ENCODE results near the gene KCNMB4.

The KCNMB4 gene

DNA sequence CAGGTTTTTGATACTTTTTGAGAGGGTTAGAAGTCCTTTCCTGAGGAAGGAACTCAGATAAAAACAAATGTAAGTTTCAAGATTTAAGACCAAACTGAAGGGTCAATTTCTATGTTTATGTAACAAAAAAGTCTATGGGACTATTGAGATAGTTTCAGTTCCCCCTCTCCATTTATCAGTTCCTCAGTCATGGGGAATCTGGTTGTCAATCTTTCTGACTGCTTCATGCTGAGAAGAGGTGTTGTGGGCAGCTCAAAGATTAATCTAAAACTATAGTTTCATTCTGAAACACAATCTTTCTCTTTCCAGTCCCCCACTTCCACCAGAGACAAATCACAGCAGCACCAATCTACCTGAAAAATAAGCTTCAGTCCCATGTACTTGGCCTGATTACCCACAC lies 93.7 kb downstream of the KCNMB4 start:
- H3K4me3 ChIP-seq (ENCODE audit: control insufficient read depth, low read depth, low read length), result no peak overlapping the region
- DNase-seq (ENCODE audit: low read depth), result no peak
- TF ChIP-seq, protein P1, sequence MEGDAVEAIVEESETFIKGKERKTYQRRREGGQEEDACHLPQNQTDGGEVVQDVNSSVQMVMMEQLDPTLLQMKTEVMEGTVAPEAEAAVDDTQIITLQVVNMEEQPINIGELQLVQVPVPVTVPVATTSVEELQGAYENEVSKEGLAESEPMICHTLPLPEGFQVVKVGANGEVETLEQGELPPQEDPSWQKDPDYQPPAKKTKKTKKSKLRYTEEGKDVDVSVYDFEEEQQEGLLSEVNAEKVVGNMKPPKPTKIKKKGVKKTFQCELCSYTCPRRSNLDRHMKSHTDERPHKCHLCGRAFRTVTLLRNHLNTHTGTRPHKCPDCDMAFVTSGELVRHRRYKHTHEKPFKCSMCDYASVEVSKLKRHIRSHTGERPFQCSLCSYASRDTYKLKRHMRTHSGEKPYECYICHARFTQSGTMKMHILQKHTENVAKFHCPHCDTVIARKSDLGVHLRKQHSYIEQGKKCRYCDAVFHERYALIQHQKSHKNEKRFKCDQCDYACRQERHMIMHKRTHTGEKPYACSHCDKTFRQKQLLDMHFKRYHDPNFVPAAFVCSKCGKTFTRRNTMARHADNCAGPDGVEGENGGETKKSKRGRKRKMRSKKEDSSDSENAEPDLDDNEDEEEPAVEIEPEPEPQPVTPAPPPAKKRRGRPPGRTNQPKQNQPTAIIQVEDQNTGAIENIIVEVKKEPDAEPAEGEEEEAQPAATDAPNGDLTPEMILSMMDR (conservative IDR thresholded peaks at IDR 0.05; ENCODE audit: control insufficient read depth, insufficient read depth, low read depth, low read length), result no peak

DNA sequence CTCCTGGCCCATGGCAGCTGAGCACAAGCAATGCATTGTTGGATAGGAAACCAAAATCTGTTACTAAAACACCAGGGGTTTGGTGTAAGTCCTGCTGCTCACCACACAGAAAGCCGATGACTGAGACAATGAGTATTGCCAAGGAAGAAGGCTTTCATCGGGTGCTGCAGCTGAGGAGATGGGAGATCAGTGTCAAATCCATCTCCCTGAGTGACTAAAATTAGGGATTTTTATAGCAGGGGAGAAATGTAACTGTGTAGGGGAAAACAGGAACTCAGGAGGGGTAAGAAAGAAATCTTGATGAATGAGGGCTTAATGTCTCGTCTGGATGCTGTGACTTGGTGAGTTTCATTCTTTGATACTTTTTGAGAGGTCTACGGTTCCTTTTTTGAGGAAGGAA lies 97.9 kb downstream of the KCNMB4 start:
- TF ChIP-seq, protein P1 (conservative IDR thresholded peaks at IDR 0.05; ENCODE audit: control insufficient read depth, insufficient read depth, low read depth, low read length), result no peak
- H3K4me3 ChIP-seq (ENCODE audit: control insufficient read depth, low read depth, low read length), result no peak overlapping the region
- no peak for DNase-seq (ENCODE audit: low read depth)

DNA sequence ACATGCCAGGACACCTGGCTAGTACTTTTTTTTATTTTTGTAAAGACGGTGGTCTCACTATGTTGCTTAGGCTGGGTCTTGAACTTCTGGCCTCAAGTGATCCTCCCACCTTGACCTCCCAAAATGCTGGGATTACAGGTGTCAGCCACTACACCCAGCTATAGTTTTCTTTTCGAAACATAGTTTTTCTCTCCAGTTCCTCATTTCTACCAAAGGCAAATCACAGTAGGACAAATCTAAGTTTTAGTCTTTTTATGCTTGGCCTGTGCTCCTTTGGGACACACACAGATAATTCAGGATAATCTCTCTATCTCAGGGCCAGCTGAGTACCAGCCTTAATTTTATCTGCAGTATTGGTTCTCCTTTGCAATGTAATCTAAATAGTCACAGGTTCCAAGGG lies 100.7 kb downstream of the KCNMB4 start:
- TF ChIP-seq, protein P1 (conservative IDR thresholded peaks at IDR 0.05; ENCODE audit: control insufficient read depth, insufficient read depth, low read depth, low read length), result no peak
- H3K4me3 ChIP-seq (ENCODE audit: control insufficient read depth, low read depth, low read length), result no peak overlapping the region
- DNase-seq (ENCODE audit: low read depth), result no peak

DNA sequence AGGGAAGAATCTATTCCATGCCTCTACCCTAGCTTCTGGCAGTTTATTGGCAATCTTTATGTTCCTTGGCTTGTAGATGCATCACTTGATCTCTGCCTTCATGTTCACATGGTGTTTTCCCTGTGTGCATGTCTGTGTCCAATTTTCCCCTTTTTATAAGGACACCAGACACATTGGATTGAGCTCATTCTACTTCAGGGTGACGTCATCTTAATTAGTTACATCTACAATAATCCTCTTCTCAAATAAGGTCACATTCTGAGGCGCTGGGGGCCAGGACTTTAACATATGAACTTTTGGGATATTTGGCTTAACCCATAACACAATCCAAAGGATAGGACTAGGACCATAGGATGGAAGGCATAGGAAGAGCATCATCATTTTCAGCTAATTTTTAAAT lies 101.4 kb downstream of the KCNMB4 start:
- TF ChIP-seq, protein P1 (conservative IDR thresholded peaks at IDR 0.05; ENCODE audit: control insufficient read depth, insufficient read depth, low read depth, low read length), result no peak
- no peak overlapping the region for H3K4me3 ChIP-seq (ENCODE audit: control insufficient read depth, low read depth, low read length)
- no peak for DNase-seq (ENCODE audit: low read depth)

DNA sequence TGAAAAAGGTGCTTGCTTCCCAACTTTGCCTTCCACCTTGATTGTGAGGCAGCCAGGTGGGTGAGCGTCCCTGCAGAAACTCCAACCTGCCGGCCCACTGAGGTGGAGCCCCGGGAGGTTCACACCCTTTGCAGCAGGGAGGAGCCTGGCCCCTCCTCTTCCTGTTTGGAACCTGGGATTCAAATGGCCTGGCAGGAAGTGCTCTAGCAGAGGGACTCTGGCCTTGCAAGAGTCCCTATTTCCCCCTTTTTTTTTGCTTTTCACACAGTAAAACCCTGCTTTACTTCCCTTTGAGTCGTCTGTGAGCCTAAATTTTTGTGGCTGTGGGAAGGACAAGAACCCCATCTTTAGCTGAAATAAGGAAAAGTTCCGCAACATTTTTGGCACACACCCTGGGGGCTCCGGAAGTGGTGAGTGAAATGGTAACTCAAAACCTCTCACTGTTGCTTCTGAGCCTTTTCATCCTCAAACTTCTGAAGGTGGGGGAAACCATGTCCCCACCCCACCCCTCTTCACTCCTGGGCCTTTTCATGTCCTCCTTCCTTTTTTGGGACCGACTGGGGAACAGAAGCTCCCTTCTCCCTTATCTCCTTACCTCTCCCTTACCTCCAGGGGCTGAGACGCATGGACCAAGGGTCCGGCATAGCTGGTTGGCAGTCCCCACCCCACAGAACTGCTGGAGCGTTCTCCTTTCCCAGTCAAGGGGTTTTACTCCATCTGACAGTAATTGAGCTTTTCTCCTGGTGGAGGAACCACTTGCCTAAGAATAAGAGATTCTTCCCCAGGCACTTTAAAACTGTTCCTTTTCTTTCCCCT lies 102.0 kb downstream of the KCNMB4 start:
- TF ChIP-seq, protein P1 (conservative IDR thresholded peaks at IDR 0.05; ENCODE audit: control insufficient read depth, insufficient read depth, low read depth, low read length), result no peak
- H3K4me3 ChIP-seq (ENCODE audit: control insufficient read depth, low read depth, low read length), result no peak overlapping the region
- DNase-seq (ENCODE audit: low read depth), result no peak

DNA sequence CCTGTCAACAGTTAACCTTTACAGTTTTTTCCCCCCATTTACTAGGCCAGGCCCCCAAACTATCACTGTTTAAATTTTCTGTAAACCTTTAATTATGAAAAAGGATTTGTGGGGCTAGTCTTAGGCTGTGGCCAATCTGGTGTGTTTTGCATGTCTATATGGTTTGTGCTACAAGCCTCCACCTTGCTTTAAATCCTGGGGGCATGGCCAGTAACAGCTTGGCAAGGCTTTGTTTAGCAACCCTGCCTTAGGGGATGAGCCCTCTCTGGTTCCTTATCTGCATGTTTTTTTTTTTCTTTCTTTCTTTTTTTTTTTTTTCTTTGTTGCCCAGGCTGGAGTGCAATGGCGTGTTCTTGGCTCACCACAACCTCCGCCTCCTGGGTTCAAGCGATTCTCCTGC lies 102.7 kb downstream of the KCNMB4 start:
- DNase-seq (ENCODE audit: low read depth), result no peak
- no peak overlapping the region for H3K4me3 ChIP-seq (ENCODE audit: control insufficient read depth, low read depth, low read length)
- TF ChIP-seq, protein P1 (conservative IDR thresholded peaks at IDR 0.05; ENCODE audit: control insufficient read depth, insufficient read depth, low read depth, low read length), result no peak
